Esophagus squamous epithelium (tissue), 5 donors: Measurements from ENCODE around the gene SRF. TPM values are rescaled to one million over a fixed set of nuclear protein-coding genes. Genes with fewer than 3 reads are reported as not detected.
"Not testable (repeated sequence)": the region's sequence is repeated elsewhere in the genome, so short reads cannot be mapped to it uniquely, and the experiment has no call there.

Source experiments
- DNase-seq: peaks from one replicate; lab custom pipeline; 2025; lab: John Stamatoyannopoulos, UW
- H3K27ac ChIP-seq, 4 donors: fragments of 200-600 bp; sonication (generic); one replicate each; pipeline ENCODE4 v1.5.1; 2016 to 2019; ENCODE audit warnings: mild to moderate bottlenecking in 1 of 4
- H3K27me3 ChIP-seq, 4 donors: fragments of 200-600 bp; sonication (generic); 1 replicate in 3 of 4; 2 replicates in 1 of 4; pipeline versions ENCODE4 v1.5.1 to v1.6.0; 2017 to 2021; ENCODE audit warnings: antibody characterized with exemption in 1 of 4
- H3K36me3 ChIP-seq, 3 donors: fragments of 200-600 bp; sonication (generic); one replicate each; pipeline ENCODE4 v1.5.1; 2016 to 2019
- H3K4me1 ChIP-seq, 3 donors: fragments of 200-600 bp; sonication (generic); one replicate each; pipeline ENCODE4 v1.5.1; 2017 to 2019
- H3K4me3 ChIP-seq, 4 donors: fragments of 200-600 bp; sonication (generic); 1 replicate in 3 of 4; 2 replicates in 1 of 4; pipeline ENCODE4 v1.5.1; 2016 to 2019; ENCODE audit warnings: mild to moderate bottlenecking in 2 of 4, moderate library complexity in 1 of 4
- H3K9me3 ChIP-seq, 3 donors: fragments of 200-600 bp; sonication (generic); one replicate each; pipeline ENCODE4 v1.5.1; 2016 to 2019
- CTCF ChIP-seq, 6 experiments: fragments of 450-650 bp in 4 of 6; fragments of 200-600 bp in 2 of 6; sonication (generic) in 2 of 6; IDR thresholded peaks; one replicate each; pipeline ENCODE4 v1.5.1; 2016 to 2019; ENCODE audit warnings: antibody characterized with exemption in 6 of 6, mild to moderate bottlenecking in 4 of 6, moderate library complexity in 4 of 6
- POLR2A ChIP-seq, 4 donors: fragments of 450-650 bp; IDR thresholded peaks; one replicate each; pipeline ENCODE4 v1.6.1; 2017; ENCODE audit warnings: antibody characterized with exemption in 4 of 4, mild to moderate bottlenecking in 4 of 4, moderate library complexity in 3 of 4
- WGBS, 2 donors: methylation state at CpG; one replicate each; pipeline ENCODE4 v1.1.5; 2018; 5-methylcytosine and 5-hydroxymethylcytosine counted together
- intact Hi-C: fragments of 100-400 bp; cut with DNase I; formaldehyde crosslinking; loops from one replicate; pipeline ENCODE4 v1.15.0; 2022
- total RNA-seq, 4 donors: library from RNA; depleted of rRNA; stranded (reverse); fragments of >200 nt; gene quantifications; one replicate each; pipeline ENCODE4 v1.1.0, GENCODE V29; 2016
- donor health status: DM: yes; HTN: yes; CAD: no.

Gene SRF
- total RNA-seq, 4 donors from 2014 or later: 22.0 to 38.9 (median 35.3) TPM

- peak overlapping the region in 1 of 4 donors; percentile 17 for H3K27ac ChIP-seq
These were observed 41.5 kb upstream of the SRF start for GRCh38 chr6:43129434-43130194.

GRCh38 chr6:43130429-43130828 lies 40.6 kb upstream of the SRF start:
- Histone ChIP-seq H3K4me1 (peaks cover 0 to 43% (median 12%) of the 10 kb centered on the region in 3 donors), H3K27ac (no peak overlapping the region), H3K9me3 (no peaks in the 10 kb centered on the region), H3K4me3 (no peak overlapping the region), H3K27me3 (no peaks in the 10 kb centered on the region), H3K36me3 (peaks cover 0 to 44% (median 0%) of the 10 kb centered on the region in 3 donors)
- WGBS, 2 donors: 85 to 95% methylated on average over 3 to 5 of the region's 7 CpGs
- DNase-seq: no peak
- TF ChIP-seq CTCF (IDR thresholded peaks at IDR 0.05) (no peak), POLR2A (IDR thresholded peaks at IDR 0.05) (no peak)
- intact Hi-C loops: no loop called here

More at GRCh38 chr6:43129434-43130194, 41.5 kb upstream of the SRF start:
- no peak for DNase-seq
- TF ChIP-seq CTCF (IDR thresholded peaks at IDR 0.05) (peak in 5 of 6 experiments; percentile 37 to 65 (median 50)), POLR2A (IDR thresholded peaks at IDR 0.05) (no peak)
- H3K36me3 ChIP-seq: peaks cover 0 to 44% (median 0%) of the 10 kb centered on the region in 3 donors
- H3K9me3 ChIP-seq: no peaks in the 10 kb centered on the region
- H3K4me3 ChIP-seq: no peak overlapping the region
- intact Hi-C loops: loop anchor here (5.0 kb wide), 1 partner anchor 57 kb away; no protein-coding TSS in a partner anchor
- 48 to 51% methylated on average over 10 to 14 of the region's 15 CpGs for WGBS, 2 donors
- no peaks in the 10 kb centered on the region for H3K27me3 ChIP-seq
- H3K4me1 ChIP-seq: peaks cover 0 to 51% (median 12%) of the 10 kb centered on the region in 3 donors

GRCh38 chr6:43131379-43131778 lies 39.7 kb upstream of the SRF start:
- 71 to 73% methylated on average over 5 of the region's 5 CpGs for WGBS, 2 donors
- H3K9me3 ChIP-seq, intact Hi-C loops, H3K27ac ChIP-seq, H3K27me3 ChIP-seq, H3K4me3 ChIP-seq, DNase-seq: not testable (repeated sequence)
- peaks cover 0 to 34% (median 10%) of the 10 kb centered on the region in 3 donors for H3K4me1 ChIP-seq
- H3K36me3 ChIP-seq: peaks cover 0 to 44% (median 0%) of the 10 kb centered on the region in 3 donors

- Histone ChIP-seq H3K4me3 (no peak overlapping the region), H3K36me3 (peaks cover 0 to 34% (median 0%) of the 10 kb centered on the region in 3 donors), H3K27ac (no peak overlapping the region), H3K27me3 (no peaks in the 10 kb centered on the region), H3K4me1 (peaks cover 0 to 4% (median 3%) of the 10 kb centered on the region in 3 donors), H3K9me3 (no peaks in the 10 kb centered on the region)
- WGBS, 2 donors: 77 to 96% methylated on average over 3 of the region's 3 CpGs
- TF ChIP-seq CTCF (IDR thresholded peaks at IDR 0.05) (no peak), POLR2A (IDR thresholded peaks at IDR 0.05) (no peak)
- intact Hi-C loops: no loop called here
- no peak for DNase-seq
These were observed 32.8 kb upstream of the SRF start for GRCh38 chr6:43138267-43138666.

GRCh38 chr6:43139973-43140372 lies 31.1 kb upstream of the SRF start:
- intact Hi-C loops: loop anchor here (5.0 to 10.0 kb wide), 2 partner anchors 68 to 235 kb away; no protein-coding TSS in a partner anchor
- H3K4me3 ChIP-seq: not testable (repeated sequence)

GRCh38 chr6:43141644-43142043 lies 29.4 kb upstream of the SRF start:
- Histone ChIP-seq H3K4me1 (peaks cover 0 to 17% (median 11%) of the 10 kb centered on the region in 3 donors), H3K4me3 (no peak overlapping the region), H3K27me3 (no peaks in the 10 kb centered on the region), H3K36me3 (peaks cover 0 to 35% (median 5%) of the 10 kb centered on the region in 3 donors), H3K9me3 (no peaks in the 10 kb centered on the region), H3K27ac (no peak overlapping the region)
- no peak for DNase-seq
- WGBS, 2 donors: 91% methylated on average over 4 of the region's 16 CpGs; no CpG with 5 or more reads in 1 of the 2 donors
- no peak for TF ChIP-seq CTCF (IDR thresholded peaks at IDR 0.05)
- no peak for TF ChIP-seq POLR2A (IDR thresholded peaks at IDR 0.05)
- intact Hi-C loops: loop anchor here (5.0 to 10.0 kb wide), 2 partner anchors 69 to 237 kb away; no protein-coding TSS in a partner anchor

More at GRCh38 chr6:43139973-43140372, 31.1 kb upstream of the SRF start:
- H3K36me3 ChIP-seq: peaks cover 0 to 22% (median 0%) of the 10 kb centered on the region in 3 donors
- H3K27ac ChIP-seq, H3K9me3 ChIP-seq, H3K27me3 ChIP-seq, DNase-seq: not testable (repeated sequence)
- peaks cover 0 to 15% (median 11%) of the 10 kb centered on the region in 3 donors for H3K4me1 ChIP-seq
- WGBS, 2 donors: 76 to 79% methylated on average over 10 to 11 of the region's 11 CpGs
